NCI-H460 (cell line): ENCODE data around the gene NTSR1. TPM values are rescaled to one million over a fixed set of nuclear protein-coding genes. Genes with fewer than 3 reads are reported as not detected.
"Not testable (repeated sequence)": the region's sequence is repeated elsewhere in the genome, so short reads cannot be mapped to it uniquely, and the experiment has no call there.

Source experiments
- DNase-seq: peaks from one replicate; pipeline ENCODE4 v3.0.0-alpha.2; 2016; ENCODE audit warnings: low read depth; ENCODE audit errors: extremely low read depth
- total RNA-seq: library from RNA; depleted of rRNA; stranded (reverse); fragments of >200 nt; shearing (Covaris generic); gene quantifications from 2 replicates; pipeline ENCODE4 v1.2.3, GENCODE V29; 2014

Gene NTSR1
- total RNA-seq, 1 experiment from 2014 or later, result 19.3 TPM

GRCh38 chr20:62671765-62672164, 36.9 kb upstream of the NTSR1 start:
- no peak for DNase-seq

GRCh38 chr20:62674370-62674769, 34.3 kb upstream of the NTSR1 start:
- no peak for DNase-seq

- no peak for DNase-seq
These were observed 33.3 kb upstream of the NTSR1 start for GRCh38 chr20:62675156-62675876.

GRCh38 chr20:62675877-62676260, 32.8 kb upstream of the NTSR1 start:
- DNase-seq, result no peak

- no peak for DNase-seq
These were observed 31.7 kb upstream of the NTSR1 start for GRCh38 chr20:62676976-62677375.

- DNase-seq, result no peak
These were observed 31.0 kb upstream of the NTSR1 start for GRCh38 chr20:62677678-62678077.

GRCh38 chr20:62678553-62678952, 30.1 kb upstream of the NTSR1 start:
- no peak for DNase-seq

- DNase-seq, result no peak
These were observed 28.6 kb upstream of the NTSR1 start for GRCh38 chr20:62679978-62680589.

- no peak for DNase-seq
These were observed 25.6 kb upstream of the NTSR1 start for GRCh38 chr20:62682912-62683517.

GRCh38 chr20:62683660-62684322, 24.8 kb upstream of the NTSR1 start:
- not testable (repeated sequence) for DNase-seq

- DNase-seq, result no peak
These were observed 23.7 kb upstream of the NTSR1 start for GRCh38 chr20:62684981-62685380.

GRCh38 chr20:62685781-62686555, 22.7 kb upstream of the NTSR1 start:
- no peak for DNase-seq

GRCh38 chr20:62686869-62687830, 21.5 kb upstream of the NTSR1 start:
- peak; percentile 47 for DNase-seq

- DNase-seq, result no peak
These were observed 20.6 kb upstream of the NTSR1 start for GRCh38 chr20:62688083-62688482.

- DNase-seq, result no peak
These were observed 19.7 kb upstream of the NTSR1 start for GRCh38 chr20:62688855-62689460.

GRCh38 chr20:62689861-62690260, 18.8 kb upstream of the NTSR1 start:
- DNase-seq, result no peak

- no peak for DNase-seq
These were observed 18.3 kb upstream of the NTSR1 start for GRCh38 chr20:62690261-62690820.

GRCh38 chr20:62691487-62691886, 17.1 kb upstream of the NTSR1 start:
- no peak for DNase-seq

- DNase-seq, result no peak
These were observed 16.5 kb upstream of the NTSR1 start for GRCh38 chr20:62692176-62692575.
